Measurements from ENCODE around the gene ENPEP. TPM values are rescaled to one million over a fixed set of nuclear protein-coding genes. Genes with fewer than 3 reads are reported as not detected.
"Not testable (repeated sequence)": the region's sequence is repeated elsewhere in the genome, so short reads cannot be mapped to it uniquely, and the experiment has no call there.

ENPEP gene
- total and polyA plus RNA-seq, 2 experiments from 2014 or later = 3.7 to 8.7 TPM

DNA sequence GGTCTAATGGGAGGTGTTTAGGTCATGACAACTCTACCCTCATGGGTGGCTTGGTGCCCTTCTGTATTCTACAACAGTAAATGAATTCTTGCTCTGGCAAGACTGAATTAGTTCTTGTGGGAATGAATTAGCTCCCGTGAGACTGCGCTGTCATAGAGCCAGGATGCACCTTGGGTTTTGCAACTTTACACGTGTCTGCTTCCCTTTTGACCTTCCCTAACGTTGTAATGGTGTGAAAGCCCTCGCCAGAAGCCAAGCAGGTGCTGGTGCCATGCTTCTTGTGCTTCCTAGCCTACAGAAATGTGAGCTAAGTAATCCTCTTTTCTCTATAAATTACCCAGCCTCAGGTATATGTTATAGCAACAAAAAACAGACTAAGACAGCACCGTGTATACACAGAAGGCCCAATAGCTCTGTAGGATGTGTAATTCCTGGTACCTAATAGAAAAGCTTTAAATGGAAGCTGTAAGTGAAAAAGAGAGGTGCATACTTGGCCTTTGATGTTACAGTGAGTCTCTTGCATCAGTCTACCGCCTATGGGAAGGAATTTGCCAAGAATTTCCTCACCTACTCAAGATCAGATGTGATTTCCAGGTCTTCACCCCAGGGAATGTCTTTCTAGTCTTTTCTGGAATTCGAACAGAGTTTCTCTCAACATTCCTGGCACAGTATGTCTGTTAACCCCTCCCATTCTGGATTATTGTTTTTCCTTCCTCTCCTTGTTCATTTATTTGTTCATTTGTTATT is 3.2 kb upstream of the ENPEP start:
- H3K27me3 ChIP-seq = no peaks in the 10 kb centered on the region
- peaks cover 15% of the 10 kb centered on the region for H3K4me1 ChIP-seq (ENCODE audit: insufficient read depth)
- H2AFZ ChIP-seq = no peak overlapping the region
- H4K20me1 ChIP-seq (ENCODE audit: insufficient read depth, poor library complexity, severe bottlenecking) = no peaks in the 10 kb centered on the region
- no peak overlapping the region for H3K27ac ChIP-seq
- DNase-seq (ENCODE audit: low spot score) = no peak
- H3K4me3 ChIP-seq = no peak overlapping the region
- no peaks in the 10 kb centered on the region for H3K9me3 ChIP-seq (ENCODE audit: low read depth)
- no peak overlapping the region for H3K4me2 ChIP-seq
- no peaks in the 10 kb centered on the region for H3K36me3 ChIP-seq (replicated peaks; ENCODE audit: insufficient read depth, low read depth)
- no peaks in the 10 kb centered on the region for H3K9me2 ChIP-seq (replicated peaks; ENCODE audit: insufficient read depth)
- no peak for TF ChIP-seq EZH2phosphoT487 (IDR thresholded peaks at IDR 0.05; ENCODE audit: low read depth, severe bottlenecking, unreplicated experiment)
- no peak for TF ChIP-seq EZH2 (IDR thresholded peaks at IDR 0.05; ENCODE audit: borderline replicate concordance)
- TF ChIP-seq, protein P1, sequence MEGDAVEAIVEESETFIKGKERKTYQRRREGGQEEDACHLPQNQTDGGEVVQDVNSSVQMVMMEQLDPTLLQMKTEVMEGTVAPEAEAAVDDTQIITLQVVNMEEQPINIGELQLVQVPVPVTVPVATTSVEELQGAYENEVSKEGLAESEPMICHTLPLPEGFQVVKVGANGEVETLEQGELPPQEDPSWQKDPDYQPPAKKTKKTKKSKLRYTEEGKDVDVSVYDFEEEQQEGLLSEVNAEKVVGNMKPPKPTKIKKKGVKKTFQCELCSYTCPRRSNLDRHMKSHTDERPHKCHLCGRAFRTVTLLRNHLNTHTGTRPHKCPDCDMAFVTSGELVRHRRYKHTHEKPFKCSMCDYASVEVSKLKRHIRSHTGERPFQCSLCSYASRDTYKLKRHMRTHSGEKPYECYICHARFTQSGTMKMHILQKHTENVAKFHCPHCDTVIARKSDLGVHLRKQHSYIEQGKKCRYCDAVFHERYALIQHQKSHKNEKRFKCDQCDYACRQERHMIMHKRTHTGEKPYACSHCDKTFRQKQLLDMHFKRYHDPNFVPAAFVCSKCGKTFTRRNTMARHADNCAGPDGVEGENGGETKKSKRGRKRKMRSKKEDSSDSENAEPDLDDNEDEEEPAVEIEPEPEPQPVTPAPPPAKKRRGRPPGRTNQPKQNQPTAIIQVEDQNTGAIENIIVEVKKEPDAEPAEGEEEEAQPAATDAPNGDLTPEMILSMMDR (IDR thresholded peaks at IDR 0.05; ENCODE audit: poor library complexity) = no peak
- H3K79me2 ChIP-seq = no peaks in the 10 kb centered on the region
- 60% methylated on average over 8 of the region's 8 CpGs for WGBS (ENCODE audit: low lambda C conversion rate, missing lambda C conversion rate)

DNA sequence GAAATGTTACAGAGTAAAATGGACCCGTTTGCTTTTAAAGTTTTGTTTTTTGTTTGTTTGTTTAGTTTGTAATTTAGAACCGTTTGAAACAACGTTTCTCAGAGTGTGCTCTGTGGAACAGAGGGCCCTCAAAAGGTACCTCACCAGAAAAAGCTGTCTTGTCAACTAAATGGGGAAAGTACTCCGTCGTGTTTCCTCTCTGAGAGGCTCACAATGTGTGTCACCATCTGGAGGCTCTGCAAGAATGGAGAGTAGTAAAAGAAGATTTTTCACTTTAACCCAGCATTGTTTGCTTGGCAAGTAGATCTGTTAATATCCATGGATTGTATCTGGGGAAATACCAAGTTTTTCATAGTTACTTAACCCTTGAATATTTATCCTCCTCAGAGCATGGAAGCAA is 1.5 kb upstream of the ENPEP start:
- Histone ChIP-seq H3K36me3 (replicated peaks; ENCODE audit: insufficient read depth, low read depth) (no peaks in the 10 kb centered on the region), H3K27me3 (no peaks in the 10 kb centered on the region), H3K27ac (no peak overlapping the region), H3K4me2 (no peak overlapping the region), H3K9me2 (replicated peaks; ENCODE audit: insufficient read depth) (no peaks in the 10 kb centered on the region), H3K79me2 (no peaks in the 10 kb centered on the region), H2AFZ (no peak overlapping the region), H3K4me3 (no peak overlapping the region), H4K20me1 (ENCODE audit: insufficient read depth, poor library complexity, severe bottlenecking) (no peaks in the 10 kb centered on the region), H3K4me1 (ENCODE audit: insufficient read depth) (peaks cover 15% of the 10 kb centered on the region), H3K9me3 (ENCODE audit: low read depth) (no peaks in the 10 kb centered on the region)
- TF ChIP-seq EZH2 (IDR thresholded peaks at IDR 0.05; ENCODE audit: borderline replicate concordance) (no peak), EZH2phosphoT487 (IDR thresholded peaks at IDR 0.05; ENCODE audit: low read depth, severe bottlenecking, unreplicated experiment) (no peak)
- TF ChIP-seq, protein P1 (IDR thresholded peaks at IDR 0.05; ENCODE audit: poor library complexity) = no peak
- WGBS (ENCODE audit: low lambda C conversion rate, missing lambda C conversion rate) = 36% methylated on average over 5 of the region's 5 CpGs
- DNase-seq (ENCODE audit: low spot score) = no peak

DNA sequence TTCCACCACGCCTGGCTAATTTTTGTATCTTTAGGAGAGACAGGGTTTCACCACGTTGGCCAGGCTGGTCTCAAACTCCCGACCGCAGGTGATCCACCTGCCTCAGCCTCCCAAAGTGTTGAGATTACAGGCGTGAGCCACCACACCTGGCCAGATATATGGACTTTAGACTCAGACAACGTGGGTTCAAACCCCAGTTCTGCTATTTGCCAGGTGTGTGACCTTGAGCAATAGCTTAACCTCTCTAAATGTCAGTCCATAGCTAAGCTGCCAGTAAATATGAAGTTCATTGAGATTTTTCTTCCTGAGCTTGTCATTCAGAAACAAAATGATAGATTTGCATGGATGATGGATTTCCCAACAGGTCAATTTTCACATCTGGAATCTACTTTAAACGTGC is 875 bp upstream of the ENPEP start:
- not testable (repeated sequence) for H2AFZ ChIP-seq; H3K4me3 ChIP-seq; H3K36me3 ChIP-seq (replicated peaks; ENCODE audit: insufficient read depth, low read depth); H4K20me1 ChIP-seq (ENCODE audit: insufficient read depth, poor library complexity, severe bottlenecking); H3K9me3 ChIP-seq (ENCODE audit: low read depth); H3K27me3 ChIP-seq; DNase-seq (ENCODE audit: low spot score); H3K9me2 ChIP-seq (replicated peaks; ENCODE audit: insufficient read depth); H3K79me2 ChIP-seq; H3K4me2 ChIP-seq; H3K27ac ChIP-seq
- WGBS (ENCODE audit: low lambda C conversion rate, missing lambda C conversion rate) = 81% methylated on average over 7 of the region's 7 CpGs
- peaks cover 15% of the 10 kb centered on the region for H3K4me1 ChIP-seq (ENCODE audit: insufficient read depth)

DNA sequence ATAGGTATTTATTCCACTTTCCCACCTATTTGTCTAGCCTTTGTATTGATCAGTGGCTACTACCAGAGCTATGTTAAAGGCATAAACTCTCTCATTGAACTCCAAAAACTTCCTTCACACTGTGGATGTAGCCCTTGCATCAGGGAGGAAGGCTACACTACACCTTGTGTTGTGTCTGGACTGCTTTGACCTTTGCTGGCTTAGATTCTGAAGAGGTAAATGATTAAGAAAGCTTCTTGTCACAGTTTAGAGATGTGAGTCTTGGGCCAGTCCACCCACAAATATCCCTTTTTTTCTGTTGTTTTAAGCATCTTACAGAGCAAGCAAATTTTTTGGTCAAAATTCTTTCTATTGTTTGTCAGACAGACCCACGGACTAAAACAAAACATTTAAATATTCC is 1.9 kb downstream of the ENPEP start:
- Histone ChIP-seq H3K4me1 (ENCODE audit: insufficient read depth) (peaks cover 15% of the 10 kb centered on the region), H3K4me3 (no peak overlapping the region), H3K36me3 (replicated peaks; ENCODE audit: insufficient read depth, low read depth) (no peaks in the 10 kb centered on the region), H4K20me1 (ENCODE audit: insufficient read depth, poor library complexity, severe bottlenecking) (no peaks in the 10 kb centered on the region), H3K4me2 (no peak overlapping the region), H3K9me3 (ENCODE audit: low read depth) (no peaks in the 10 kb centered on the region), H3K79me2 (no peaks in the 10 kb centered on the region), H3K27ac (no peak overlapping the region), H2AFZ (no peak overlapping the region), H3K27me3 (no peaks in the 10 kb centered on the region), H3K9me2 (replicated peaks; ENCODE audit: insufficient read depth) (no peaks in the 10 kb centered on the region)
- TF ChIP-seq, protein P1 (IDR thresholded peaks at IDR 0.05; ENCODE audit: poor library complexity) = no peak
- TF ChIP-seq EZH2phosphoT487 (IDR thresholded peaks at IDR 0.05; ENCODE audit: low read depth, severe bottlenecking, unreplicated experiment) (no peak), EZH2 (IDR thresholded peaks at IDR 0.05; ENCODE audit: borderline replicate concordance) (no peak)
- WGBS (ENCODE audit: low lambda C conversion rate, missing lambda C conversion rate) = 73% methylated on average over 1 of the region's 1 CpG
- DNase-seq (ENCODE audit: low spot score) = no peak

Data from hepatocyte (in vitro differentiated cells).